KMS-11 (cell line): Measurements from ENCODE around the gene NXF2B.

Source experiments
- H2AFZ ChIP-seq: fragments of 200-600 bp; sonication (generic); 2 replicates; pipeline ENCODE4 v1.6.1; 2016; ENCODE audit warnings: antibody characterized with exemption, mixed run types, low read depth
- H3K27ac ChIP-seq: fragments of 200-600 bp; sonication (generic); 2 replicates; pipeline ENCODE4 v1.6.1; 2016; ENCODE audit warnings: mild to moderate bottlenecking, mixed run types
- H3K27me3 ChIP-seq: fragments of 200-600 bp; sonication (generic); 2 replicates; pipeline ENCODE4 v1.6.1; 2017; ENCODE audit warnings: mild to moderate bottlenecking, low read depth, mixed run types, moderate library complexity; ENCODE audit not compliant: insufficient read depth
- H3K36me3 ChIP-seq: fragments of 200-600 bp; sonication (generic); 2 replicates; pipeline ENCODE4 v1.6.1; 2017; ENCODE audit warnings: mild to moderate bottlenecking, mixed run types; ENCODE audit not compliant: insufficient read depth
- H3K4me1 ChIP-seq: fragments of 200-600 bp; sonication (generic); 2 replicates; pipeline ENCODE4 v1.6.1; 2016; ENCODE audit warnings: mild to moderate bottlenecking, low read depth, mixed run types; ENCODE audit not compliant: poor library complexity, severe bottlenecking
- H3K4me2 ChIP-seq: fragments of 200-600 bp; sonication (generic); 2 replicates; pipeline ENCODE4 v1.7.0; 2016; ENCODE audit warnings: mild to moderate bottlenecking, mixed run types
- H3K4me3 ChIP-seq: fragments of 200-600 bp; sonication (generic); IDR thresholded peaks from 2 replicates; pipeline ENCODE4 v1.6.1; 2017; ENCODE audit warnings: low read depth, low read length, mixed read lengths; ENCODE audit not compliant: insufficient read depth
- H3K79me2 ChIP-seq: fragments of 200-600 bp; sonication (generic); 2 replicates; pipeline ENCODE4 v1.6.1; 2016; ENCODE audit warnings: low read depth, mixed run types; ENCODE audit not compliant: insufficient read depth
- H3K9ac ChIP-seq: fragments of 200-600 bp; sonication (generic); 2 replicates; pipeline ENCODE4 v1.6.1; 2016; ENCODE audit warnings: mild to moderate bottlenecking, mixed run types
- H4K20me1 ChIP-seq: fragments of 200-600 bp; sonication (generic); 2 replicates; pipeline ENCODE4 v1.6.1; 2016; ENCODE audit warnings: mild to moderate bottlenecking, mixed run types; ENCODE audit not compliant: insufficient read depth
- CTCF ChIP-seq: fragments of 200-600 bp; sonication (generic); conservative IDR thresholded peaks from 2 replicates; pipeline ENCODE4 v1.6.1; 2017; ENCODE audit warnings: low read depth, mild to moderate bottlenecking, antibody characterized with exemption, low read length, moderate library complexity, mixed read lengths

Gene NXF2B

GRCh38 chrX:102341867-102342266 is 97.9 kb downstream of the NXF2B start:
- TF ChIP-seq CTCF, result no peak

GRCh38 chrX:102339312-102340298 is 100.2 kb downstream of the NXF2B start:
- Histone ChIP-seq H3K9ac (no peak overlapping the region), H2AFZ (no peak overlapping the region), H3K27ac (no peak overlapping the region)

More at GRCh38 chrX:102341867-102342266, 97.9 kb downstream of the NXF2B start:
- Histone ChIP-seq H3K36me3 (no peaks in the 10 kb centered on the region), H3K27me3 (no peaks in the 10 kb centered on the region), H3K4me1 (no peaks in the 10 kb centered on the region), H3K79me2 (no peaks in the 10 kb centered on the region), H4K20me1 (no peaks in the 10 kb centered on the region), H2AFZ (no peak overlapping the region), H3K4me2 (no peak overlapping the region), H3K27ac (no peak overlapping the region), H3K9ac (no peak overlapping the region), H3K4me3 (no peak overlapping the region)

GRCh38 chrX:102338162-102338561 is 101.6 kb downstream of the NXF2B start:
- H3K36me3 ChIP-seq, result no peaks in the 10 kb centered on the region
- H3K4me1 ChIP-seq, result no peaks in the 10 kb centered on the region
- no peak for TF ChIP-seq CTCF
- no peaks in the 10 kb centered on the region for H4K20me1 ChIP-seq
- no peak overlapping the region for H3K27ac ChIP-seq
- H3K4me3 ChIP-seq, result no peak overlapping the region
- no peaks in the 10 kb centered on the region for H3K27me3 ChIP-seq
- no peak overlapping the region for H2AFZ ChIP-seq
- no peak overlapping the region for H3K9ac ChIP-seq
- H3K79me2 ChIP-seq, result no peaks in the 10 kb centered on the region
- no peak overlapping the region for H3K4me2 ChIP-seq

More at GRCh38 chrX:102339312-102340298, 100.2 kb downstream of the NXF2B start:
- Histone ChIP-seq H3K27me3 (no peaks in the 10 kb centered on the region), H3K36me3 (no peaks in the 10 kb centered on the region), H4K20me1 (no peaks in the 10 kb centered on the region), H3K4me1 (no peaks in the 10 kb centered on the region), H3K4me2 (no peak overlapping the region), H3K4me3 (no peak overlapping the region), H3K79me2 (no peaks in the 10 kb centered on the region)
- no peak for TF ChIP-seq CTCF
